Chondrocyte (in vitro differentiated cells): ENCODE measurements around the gene PCED1B. TPM values are rescaled to one million over a fixed set of nuclear protein-coding genes. Genes with fewer than 3 reads are reported as not detected.
A peak's percentile ranks its signal among the peaks of the same experiment; 100 is the strongest.

Source experiments
- DNase-seq: peaks from one replicate; pipeline ENCODE4 v3.0.0; 2021; ENCODE audit warnings: mixed read lengths, low spot score
- H3K27ac Mint-ChIP-seq: one replicate; pipeline ENCODE4 v1.8.0; 2021; ENCODE audit warnings: mild to moderate bottlenecking, moderate library complexity, mixed read lengths; ENCODE audit not compliant: unreplicated experiment
- H3K27me3 Mint-ChIP-seq: 2 replicates; pipeline ENCODE4 v1.8.0; 2021; ENCODE audit warnings: low read depth, mixed read lengths
- H3K36me3 Mint-ChIP-seq: 2 replicates; pipeline ENCODE4 v1.8.0; 2021; ENCODE audit warnings: low read depth, mixed read lengths
- H3K4me1 Mint-ChIP-seq: 2 replicates; pipeline ENCODE4 v1.8.0; 2021; ENCODE audit warnings: low read depth, mild to moderate bottlenecking, mixed read lengths
- H3K4me3 Mint-ChIP-seq: one replicate; pipeline ENCODE4 v1.8.0; 2021; ENCODE audit warnings: mild to moderate bottlenecking, moderate library complexity, mixed read lengths; ENCODE audit not compliant: unreplicated experiment
- H3K9me3 Mint-ChIP-seq: 2 replicates; pipeline ENCODE4 v1.8.0; 2021; ENCODE audit warnings: low read depth, mixed read lengths
- total RNA-seq: library from RNA; stranded (reverse); gene quantifications from 3 replicates; pipeline ENCODE4 v1.2.1, GENCODE V29; 2021
- TF ChIP-seq, protein P1 (sequence below): fragments of 200-600 bp; sonication (generic); IDR thresholded peaks from 2 replicates; pipeline ENCODE4 v1.5.0; 2021; ENCODE audit warnings: antibody characterized with exemption, mild to moderate bottlenecking, moderate library complexity

Gene PCED1B
- total RNA-seq, 1 donor from 2014 or later, result 2.3 TPM

DNA sequence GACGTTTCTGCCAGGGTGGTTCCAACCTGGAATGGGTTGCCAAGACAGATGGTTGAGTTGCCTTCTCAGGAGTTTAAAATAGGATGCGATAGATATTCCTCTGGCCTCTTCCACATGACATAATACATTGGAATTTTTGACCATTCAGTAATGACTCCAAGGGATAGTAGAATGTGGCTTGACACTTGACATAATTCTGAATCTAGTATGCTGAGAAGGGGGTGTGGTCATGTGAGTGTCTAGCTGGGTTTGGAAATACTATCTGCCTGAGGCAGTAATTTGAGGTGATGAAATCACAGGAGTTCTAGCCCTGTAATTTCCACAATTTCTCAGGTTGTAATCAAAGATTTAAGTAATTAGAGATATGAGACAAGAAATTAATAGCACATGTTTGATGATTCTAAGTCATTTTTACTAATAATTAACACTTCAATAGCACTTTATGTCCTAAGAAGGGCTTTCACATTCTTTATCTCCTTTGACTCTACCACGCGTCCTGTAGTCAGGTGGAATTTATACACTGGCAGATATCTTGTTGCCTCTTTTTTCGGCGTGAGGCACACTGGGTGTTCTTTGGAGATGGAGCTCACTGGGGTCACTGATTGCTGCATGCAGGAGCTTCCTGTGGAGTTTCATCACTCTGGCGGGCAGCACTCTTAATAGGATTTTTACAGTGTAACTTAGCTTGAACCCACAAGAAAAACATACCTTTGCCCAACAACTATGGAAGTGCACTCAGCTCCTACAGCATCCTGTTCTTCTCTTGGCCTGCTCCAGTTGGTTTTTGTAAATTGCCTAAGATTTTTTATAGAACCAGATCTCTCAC is 3.6 kb downstream of the PCED1B start:
- DNase-seq, result no peak
- TF ChIP-seq, protein P1, sequence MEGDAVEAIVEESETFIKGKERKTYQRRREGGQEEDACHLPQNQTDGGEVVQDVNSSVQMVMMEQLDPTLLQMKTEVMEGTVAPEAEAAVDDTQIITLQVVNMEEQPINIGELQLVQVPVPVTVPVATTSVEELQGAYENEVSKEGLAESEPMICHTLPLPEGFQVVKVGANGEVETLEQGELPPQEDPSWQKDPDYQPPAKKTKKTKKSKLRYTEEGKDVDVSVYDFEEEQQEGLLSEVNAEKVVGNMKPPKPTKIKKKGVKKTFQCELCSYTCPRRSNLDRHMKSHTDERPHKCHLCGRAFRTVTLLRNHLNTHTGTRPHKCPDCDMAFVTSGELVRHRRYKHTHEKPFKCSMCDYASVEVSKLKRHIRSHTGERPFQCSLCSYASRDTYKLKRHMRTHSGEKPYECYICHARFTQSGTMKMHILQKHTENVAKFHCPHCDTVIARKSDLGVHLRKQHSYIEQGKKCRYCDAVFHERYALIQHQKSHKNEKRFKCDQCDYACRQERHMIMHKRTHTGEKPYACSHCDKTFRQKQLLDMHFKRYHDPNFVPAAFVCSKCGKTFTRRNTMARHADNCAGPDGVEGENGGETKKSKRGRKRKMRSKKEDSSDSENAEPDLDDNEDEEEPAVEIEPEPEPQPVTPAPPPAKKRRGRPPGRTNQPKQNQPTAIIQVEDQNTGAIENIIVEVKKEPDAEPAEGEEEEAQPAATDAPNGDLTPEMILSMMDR, result no peak
- H3K4me3 Mint-ChIP-seq, result no peak overlapping the region
- H3K27me3 Mint-ChIP-seq, result no peaks in the 10 kb centered on the region
- peaks cover 90% of the 10 kb centered on the region for H3K4me1 Mint-ChIP-seq
- H3K9me3 Mint-ChIP-seq, result no peaks in the 10 kb centered on the region
- peak overlapping the region; percentile 99 for H3K27ac Mint-ChIP-seq
- H3K36me3 Mint-ChIP-seq, result no peaks in the 10 kb centered on the region

DNA sequence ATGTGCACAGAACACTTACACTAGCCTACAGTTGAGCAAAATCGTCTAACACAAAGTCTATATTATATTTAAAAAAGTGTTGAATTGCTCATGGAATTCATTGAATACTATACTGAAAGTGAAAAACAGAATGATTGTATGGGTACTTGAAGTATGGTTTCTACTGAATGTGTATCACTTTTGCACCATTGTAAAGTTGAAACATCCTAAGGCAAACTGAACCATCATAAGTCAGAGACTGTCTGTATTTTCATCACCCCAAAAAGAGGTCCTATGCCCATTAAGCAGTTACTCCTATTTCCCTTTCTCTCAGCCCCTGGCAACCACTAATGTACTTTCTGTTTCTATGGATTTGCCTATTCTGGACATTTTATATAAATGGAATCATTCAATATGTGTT is 4.8 kb downstream of the PCED1B start:
- Mint-ChIP-seq H3K4me3 (no peak overlapping the region), H3K27me3 (no peaks in the 10 kb centered on the region), H3K4me1 (peaks cover 91% of the 10 kb centered on the region), H3K9me3 (no peaks in the 10 kb centered on the region), H3K27ac (peak overlapping the region; percentile 82), H3K36me3 (no peaks in the 10 kb centered on the region)
- no peak for DNase-seq
- TF ChIP-seq, protein P1, result no peak

DNA sequence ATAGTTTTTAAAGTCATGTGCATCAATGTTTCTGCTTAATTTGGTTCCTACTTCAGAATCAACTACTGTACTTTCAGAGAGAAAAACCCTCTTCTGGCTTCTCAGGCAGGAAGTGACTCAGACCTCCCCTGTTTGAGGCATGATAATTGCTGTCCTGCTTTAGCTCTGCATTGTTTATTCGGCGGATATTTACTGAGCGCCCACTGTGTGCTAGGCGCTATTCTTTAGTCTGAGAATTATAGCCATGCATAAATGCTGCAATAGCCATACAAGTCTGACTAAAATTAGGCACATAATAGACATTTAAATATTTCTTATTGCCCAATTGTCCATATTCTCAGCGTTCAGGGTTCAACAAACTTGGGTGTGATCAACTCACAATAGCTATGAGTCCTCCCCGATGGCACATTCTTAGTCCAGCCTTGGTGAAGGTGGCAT is 6.4 kb downstream of the PCED1B start:
- TF ChIP-seq, protein P1, result no peak

DNA sequence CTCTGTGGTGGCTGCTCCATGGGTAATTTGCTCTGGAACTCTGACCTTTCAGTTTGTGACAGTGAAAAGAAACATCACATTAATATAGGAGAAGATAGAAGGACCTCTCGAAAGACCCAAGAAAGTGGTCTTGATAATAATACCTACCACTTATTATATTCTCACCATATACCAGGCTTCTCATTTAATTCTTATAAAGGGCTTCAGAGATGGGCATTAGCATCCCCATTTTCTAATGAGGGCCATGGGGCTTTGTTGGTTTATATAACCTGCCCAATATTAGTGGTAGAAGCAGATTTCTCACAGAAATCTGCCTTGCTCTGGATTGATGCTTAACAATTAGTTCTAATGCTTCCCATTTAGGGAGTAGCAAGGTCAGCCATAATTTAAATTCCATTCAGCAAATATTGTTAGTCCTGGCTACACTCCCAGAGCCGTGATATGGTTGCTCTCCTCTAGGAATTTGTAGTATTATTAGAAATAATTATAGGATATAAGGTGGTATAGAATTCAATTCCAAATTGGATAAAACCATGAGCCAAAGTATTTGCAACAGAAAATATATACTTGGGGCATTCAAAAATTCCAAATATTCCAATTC is 7.8 kb downstream of the PCED1B start:
- H3K36me3 Mint-ChIP-seq, result no peaks in the 10 kb centered on the region
- DNase-seq, result no peak
- peaks cover 81% of the 10 kb centered on the region for H3K4me1 Mint-ChIP-seq
- no peaks in the 10 kb centered on the region for H3K27me3 Mint-ChIP-seq
- no peak overlapping the region for H3K4me3 Mint-ChIP-seq
- TF ChIP-seq, protein P1, result no peak
- peak overlapping the region; percentile 82 for H3K27ac Mint-ChIP-seq
- peaks cover 7% of the 10 kb centered on the region for H3K9me3 Mint-ChIP-seq

More for the DNA sequence above, 6.4 kb downstream of the PCED1B start:
- peak overlapping the region; percentile 82 for H3K27ac Mint-ChIP-seq
- no peak overlapping the region for H3K4me3 Mint-ChIP-seq
- H3K9me3 Mint-ChIP-seq, result peaks cover 3% of the 10 kb centered on the region
- no peak for DNase-seq
- H3K27me3 Mint-ChIP-seq, result no peaks in the 10 kb centered on the region
- no peaks in the 10 kb centered on the region for H3K36me3 Mint-ChIP-seq
- peaks cover 94% of the 10 kb centered on the region for H3K4me1 Mint-ChIP-seq

DNA sequence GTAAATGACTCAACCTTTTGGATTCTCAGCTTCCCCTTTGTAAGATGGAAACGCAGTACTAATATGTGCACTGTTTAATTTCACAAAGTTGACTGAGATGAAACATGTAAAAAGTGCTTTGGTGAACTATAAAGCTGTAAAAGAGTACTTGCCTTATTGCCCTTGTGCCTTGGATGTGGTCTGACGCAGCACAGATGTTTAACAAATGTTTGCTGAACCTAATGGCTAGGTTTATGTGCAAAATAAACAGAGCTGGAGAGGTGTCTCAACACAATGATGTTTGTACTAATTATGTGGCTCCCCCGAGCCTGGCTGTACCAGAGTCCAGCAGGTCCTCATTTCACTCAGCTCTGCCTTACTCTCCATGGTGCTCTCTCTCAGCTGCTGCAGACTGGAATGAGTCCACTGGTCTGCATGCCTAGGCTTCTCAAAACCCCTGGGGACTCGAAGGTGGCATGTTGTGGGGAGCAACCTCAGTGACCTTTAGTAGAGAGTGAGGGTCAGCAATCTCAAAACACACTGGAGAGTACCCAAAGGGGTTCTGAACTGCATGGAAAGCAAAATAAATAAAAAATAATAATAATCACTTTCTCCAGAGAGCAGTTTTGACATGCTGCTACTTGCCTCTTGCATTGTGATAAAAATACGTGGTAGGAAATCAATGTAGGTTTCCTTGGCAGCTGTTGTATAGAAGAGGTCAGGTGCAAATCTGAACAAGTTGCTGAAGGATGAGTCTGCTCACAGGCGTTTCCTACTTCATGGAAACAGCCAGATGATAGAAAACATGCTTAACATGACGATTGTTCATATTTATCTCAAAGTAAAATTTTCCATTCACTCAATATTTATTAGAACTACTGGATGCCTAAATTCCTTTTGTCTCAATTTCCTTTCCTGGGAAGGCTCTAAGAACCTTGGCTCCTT is 8.9 kb downstream of the PCED1B start:
- Mint-ChIP-seq H3K36me3 (no peaks in the 10 kb centered on the region), H3K9me3 (peaks cover 7% of the 10 kb centered on the region), H3K4me3 (no peak overlapping the region), H3K27ac (peak overlapping the region; percentile 80), H3K4me1 (peaks cover 71% of the 10 kb centered on the region), H3K27me3 (no peaks in the 10 kb centered on the region)
- TF ChIP-seq, protein P1, result no peak
- no peak for DNase-seq
